HT-29 (cell line): Measurements from ENCODE around the gene MAP3K4. TPM values are rescaled to one million over a fixed set of nuclear protein-coding genes. Genes with fewer than 3 reads are reported as not detected.

Experiments used
- DNase-seq: peaks from one replicate; pipeline ENCODE4 v3.0.0-alpha.2; 2015; ENCODE audit warnings: low spot score
- total RNA-seq: library from RNA; depleted of rRNA; stranded (reverse); fragments of >200 nt; shearing (Covaris generic); gene quantifications from 2 replicates; pipeline ENCODE4 v1.2.3, GENCODE V29; 2014

Gene MAP3K4
- total RNA-seq, 1 experiment from 2014 or later = 12.6 TPM

- DNase-seq = no peak
Observed at GRCh38 chr6:161125591-161125990, 134.0 kb downstream of the MAP3K4 start.

GRCh38 chr6:161127071-161127740, 135.6 kb downstream of the MAP3K4 start:
- no peak for DNase-seq

GRCh38 chr6:161128230-161128629, 136.7 kb downstream of the MAP3K4 start:
- no peak for DNase-seq

GRCh38 chr6:161128680-161129196, 137.2 kb downstream of the MAP3K4 start:
- DNase-seq = no peak

GRCh38 chr6:161130541-161130940, 139.0 kb downstream of the MAP3K4 start:
- DNase-seq = no peak

- no peak for DNase-seq
Observed at GRCh38 chr6:161130967-161131766, 139.6 kb downstream of the MAP3K4 start.

- no peak for DNase-seq
Observed at GRCh38 chr6:161132384-161132783, 140.8 kb downstream of the MAP3K4 start.

- DNase-seq = no peak
Observed at GRCh38 chr6:161133963-161134362, 142.4 kb downstream of the MAP3K4 start.

- no peak for DNase-seq
Observed at GRCh38 chr6:161134550-161135298, 143.2 kb downstream of the MAP3K4 start.

GRCh38 chr6:161135695-161136591, 144.4 kb downstream of the MAP3K4 start:
- DNase-seq = no peak

- DNase-seq = no peak
Observed at GRCh38 chr6:161136655-161137054, 145.1 kb downstream of the MAP3K4 start.

GRCh38 chr6:161137320-161137719, 145.8 kb downstream of the MAP3K4 start:
- DNase-seq = no peak

- DNase-seq = no peak
Observed at GRCh38 chr6:161137839-161138542, 146.4 kb downstream of the MAP3K4 start.

- no peak for DNase-seq
Observed at GRCh38 chr6:161138543-161139303, 147.2 kb downstream of the MAP3K4 start.

GRCh38 chr6:161139304-161139765, 147.8 kb downstream of the MAP3K4 start:
- DNase-seq = no peak

GRCh38 chr6:161139766-161140553, 148.4 kb downstream of the MAP3K4 start:
- no peak for DNase-seq

GRCh38 chr6:161140554-161140875, 148.9 kb downstream of the MAP3K4 start:
- no peak for DNase-seq

- no peak for DNase-seq
Observed at GRCh38 chr6:161141173-161141572, 149.6 kb downstream of the MAP3K4 start.

- DNase-seq = no peak
Observed at GRCh38 chr6:161142957-161143296, 151.4 kb downstream of the MAP3K4 start.
